Spleen (tissue), 7 donors: ENCODE measurements around the gene TTI1.

Experiments
- CTCF ChIP-seq, 11 experiments: fragments of 200-600 bp in 7 of 11; fragments of 450-650 bp in 4 of 11; sonication (generic) in 4 of 11; IDR thresholded peaks in 8 of 11; conservative IDR thresholded peaks in 3 of 11; 1 replicate in 7 of 11; 2 replicates in 4 of 11; pipeline versions ENCODE4 v1.4.0 to v1.8.0; 2016 to 2021; ENCODE audit warnings: antibody characterized with exemption in 11 of 11, inconsistent platforms in 4 of 11, mild to moderate bottlenecking in 1 of 11
- POLR2A ChIP-seq, 3 donors: fragments of 450-650 bp; IDR thresholded peaks; one replicate each; pipeline ENCODE4 v1.5.1; 2017; ENCODE audit warnings: antibody characterized with exemption in 3 of 3, mild to moderate bottlenecking in 1 of 3
- POLR2AphosphoS5 ChIP-seq, 3 donors: sonication (generic); formaldehyde crosslinking; IDR thresholded peaks; one replicate each; pipeline ENCODE4 v1.5.1; 2017; ENCODE audit warnings: antibody characterized with exemption in 3 of 3
- donor health status: DM: no; HTN: no; CAD: no; lungs with moderate emphysema.
- donor health status: DM: no; HTN: no; CAD: no.
- donor health status: DM: no; HTN: no; CAD: no.

GRCh38 chr20:37971561-37972127 is 61.6 kb downstream of the TTI1 start:
- TF ChIP-seq CTCF (IDR thresholded peaks at IDR 0.05 in 8 of 11, conservative IDR thresholded peaks at IDR 0.05 in 3 of 11) (no peak), POLR2AphosphoS5 (IDR thresholded peaks at IDR 0.05) (no peak), POLR2A (IDR thresholded peaks at IDR 0.05) (no peak)
